ENCODE results near the gene THEMIS.

GRCh38 chr6:127884134-127884533 lies 16.7 kb downstream of the THEMIS start:
- TF ChIP-seq CTCF (optimal IDR thresholded peaks at IDR 0.05 in 1 of 3, IDR thresholded peaks at IDR 0.05 in 1 of 3, conservative IDR thresholded peaks at IDR 0.05 in 1 of 3; ENCODE audit: extremely low read depth in 1 of 3, insufficient read depth in 2 of 3, low read length in 3 of 3): no peak
- no peak for TF ChIP-seq EZH2 (IDR thresholded peaks at IDR 0.05; ENCODE audit: low read length)
